ENCODE measurements around the gene SARDH. TPM values are rescaled to one million over a fixed set of nuclear protein-coding genes. Genes with fewer than 3 reads are reported as not detected.

Gene SARDH
- total and polyA plus RNA-seq, 2 of the 8 experiments (the other 6 are each of a cell fraction or from before 2014, with no cell fraction given) = 6.4 to 7.4 TPM

- TF ChIP-seq CBX8 (IDR thresholded peaks at IDR 0.05; ENCODE audit: borderline replicate concordance, low read depth, low read length) = no peak
- TF ChIP-seq RNF2 (IDR thresholded peaks at IDR 0.05; ENCODE audit: borderline replicate concordance, low read depth, low read length, missing control alignments, poor library complexity, severe bottlenecking) = no peak
- TF ChIP-seq E2F6 (IDR thresholded peaks at IDR 0.05) = no peak
- TF ChIP-seq KDM4A (IDR thresholded peaks at IDR 0.05; ENCODE audit: low read depth, low read length, severe bottlenecking) = no peak
- no peak for TF ChIP-seq SP4 (IDR thresholded peaks at IDR 0.05; ENCODE audit: low read length)
- TF ChIP-seq POU5F1 (IDR thresholded peaks at IDR 0.05; ENCODE audit: low read depth, low read length) = no peak
- no peak for TF ChIP-seq TEAD4 (IDR thresholded peaks at IDR 0.05; ENCODE audit: low read depth, low read length)
- TF ChIP-seq MAX (IDR thresholded peaks at IDR 0.05) = no peak
Observed at GRCh38 chr9:133686642-133687575, 51.2 kb downstream of the SARDH start (continued).
